Natural killer cell treated with Interleukin-12 subunit alpha and Interleukin-12 subunit beta and Interleukin-15 and Interleukin-18, amount 100 ng/mL, for 72 hours (primary cell): Measurements from ENCODE around the gene POU3F3. TPM values are rescaled to one million over a fixed set of nuclear protein-coding genes. Genes with fewer than 3 reads are reported as not detected.

Experiments
- ATAC-seq, 2 donors: fragments of 150-1000 bp; cut with Tn5 transposase in 1 of 2; sonication (Bioruptor Pico), chemical (Tn5 transposase) in 1 of 2; 2 replicates each; pipeline ENCODE4 v1.10.0; 2021
- DNase-seq: peaks from one replicate; pipeline ENCODE4 v3.0.0; 2022; ENCODE audit warnings: low spot score
- H3K27ac Mint-ChIP-seq, 2 donors: 1 replicate in 1 of 2; 2 replicates in 1 of 2; pipeline ENCODE4 v1.8.0; 2022; ENCODE audit warnings: mixed read lengths in 2 of 2, mild to moderate bottlenecking in 1 of 2, moderate library complexity in 1 of 2
- H3K27me3 Mint-ChIP-seq, 2 donors: 1 replicate in 1 of 2; 2 replicates in 1 of 2; pipeline ENCODE4 v1.8.0; 2022; ENCODE audit warnings: mixed read lengths in 2 of 2
- H3K36me3 Mint-ChIP-seq: one replicate; pipeline ENCODE4 v1.8.0; 2022; ENCODE audit warnings: mixed read lengths
- H3K4me1 Mint-ChIP-seq, 2 donors: 1 replicate in 1 of 2; 2 replicates in 1 of 2; pipeline ENCODE4 v1.8.0; 2022; ENCODE audit warnings: low read depth in 2 of 2, mixed read lengths in 2 of 2, mild to moderate bottlenecking in 1 of 2
- H3K4me3 Mint-ChIP-seq: one replicate; pipeline ENCODE4 v1.8.0; 2022; ENCODE audit warnings: mixed read lengths
- H3K9me3 Mint-ChIP-seq: 2 replicates; pipeline ENCODE4 v1.8.0; 2022; ENCODE audit warnings: mixed read lengths
- total RNA-seq, 2 donors: library from RNA; stranded (reverse); gene quantifications; one replicate each; pipeline ENCODE4 v1.2.3, GENCODE V29; 2022

Gene POU3F3
- total RNA-seq, 2 donors from 2014 or later: not detected

- no peaks in the 10 kb centered on the region for H3K36me3 Mint-ChIP-seq
- peaks cover 32 to 46% of the 10 kb centered on the region in 2 donors for H3K27me3 Mint-ChIP-seq
- H3K4me3 Mint-ChIP-seq: no peak overlapping the region
- no peak for ATAC-seq
- no peak overlapping the region for H3K27ac Mint-ChIP-seq
- DNase-seq: no peak
- no peaks in the 10 kb centered on the region for H3K9me3 Mint-ChIP-seq
- H3K4me1 Mint-ChIP-seq: peaks cover 5 to 9% of the 10 kb centered on the region in 2 donors
Observed at GRCh38 chr2:104840893-104841585, 12.9 kb upstream of the POU3F3 start.

GRCh38 chr2:104841744-104842143 is 12.2 kb upstream of the POU3F3 start:
- Mint-ChIP-seq H3K36me3 (no peaks in the 10 kb centered on the region), H3K9me3 (no peaks in the 10 kb centered on the region), H3K4me1 (peaks cover 5 to 9% of the 10 kb centered on the region in 2 donors), H3K4me3 (no peak overlapping the region), H3K27me3 (peaks cover 34 to 49% of the 10 kb centered on the region in 2 donors), H3K27ac (no peak overlapping the region)
- ATAC-seq (no peak), DNase-seq (no peak)

DNA sequence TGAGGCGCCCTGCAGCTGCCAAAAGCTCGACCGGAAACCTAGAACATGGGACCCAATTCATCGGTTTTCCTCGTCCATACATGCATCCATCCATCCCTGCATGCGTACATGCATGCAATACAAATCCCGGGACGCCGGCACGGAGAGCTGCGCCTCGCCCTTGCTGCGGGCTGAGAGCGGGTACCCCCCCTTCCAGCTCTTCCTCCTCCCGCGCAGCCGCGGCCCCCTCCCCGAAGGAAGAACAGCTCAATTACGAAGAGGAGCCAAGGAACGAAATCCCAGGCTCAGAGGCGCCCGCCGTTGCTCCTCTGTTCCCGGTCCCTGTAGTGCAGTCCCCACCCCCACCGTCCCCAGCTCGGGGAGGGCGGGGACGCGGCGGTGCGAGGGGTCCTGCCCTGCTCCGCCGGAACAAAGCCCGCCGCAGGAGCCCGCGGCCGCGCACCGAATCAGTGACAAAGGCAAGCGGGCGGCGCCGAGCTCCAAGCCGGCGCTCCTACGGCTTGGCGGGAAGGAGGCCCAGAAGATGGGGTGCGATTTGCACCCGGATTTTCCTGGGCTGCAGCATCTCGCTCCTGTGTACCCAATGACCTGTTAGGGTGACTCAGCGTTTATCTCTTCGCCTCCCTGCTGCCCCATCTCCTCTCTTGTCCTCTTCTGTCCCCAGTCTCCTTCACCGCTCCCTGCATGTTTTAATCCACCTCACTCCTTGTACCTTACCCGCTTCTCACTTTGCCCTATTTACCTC is 8.9 kb upstream of the POU3F3 start:
- Mint-ChIP-seq H3K27me3 (peaks cover 55 to 61% of the 10 kb centered on the region in 2 donors), H3K4me3 (peak overlapping the region; percentile 3), H3K27ac (no peak overlapping the region), H3K4me1 (peaks cover 7 to 12% of the 10 kb centered on the region in 2 donors), H3K9me3 (no peaks in the 10 kb centered on the region), H3K36me3 (no peaks in the 10 kb centered on the region)
- no peak for ATAC-seq
- DNase-seq: no peak

DNA sequence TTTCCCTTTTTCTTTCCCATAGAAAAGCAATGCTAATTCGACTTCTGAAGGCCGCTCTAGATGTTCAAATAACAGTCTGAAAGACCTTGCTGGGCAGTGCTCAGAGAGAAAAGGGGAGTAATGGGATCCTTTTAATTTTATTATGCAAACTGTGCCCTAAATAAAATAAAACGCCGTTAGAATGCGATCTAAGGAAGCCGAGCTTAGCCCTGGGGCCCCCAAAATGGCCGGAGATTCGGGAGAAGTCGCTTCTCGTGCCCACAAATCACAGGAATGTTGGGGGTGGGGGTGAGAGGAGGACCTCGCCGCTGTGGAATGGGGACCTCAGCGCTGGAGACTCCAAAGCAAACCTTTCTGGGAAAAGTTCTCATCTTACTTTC is 8.4 kb upstream of the POU3F3 start:
- Mint-ChIP-seq H3K4me1 (peaks cover 12 to 15% of the 10 kb centered on the region in 2 donors), H3K27me3 (peaks cover 60 to 67% of the 10 kb centered on the region in 2 donors), H3K36me3 (no peaks in the 10 kb centered on the region), H3K27ac (no peak overlapping the region), H3K9me3 (no peaks in the 10 kb centered on the region), H3K4me3 (peak overlapping the region; percentile 3)
- no peak for DNase-seq
- no peak for ATAC-seq

- H3K36me3 Mint-ChIP-seq: no peaks in the 10 kb centered on the region
- no peak overlapping the region for H3K4me3 Mint-ChIP-seq
Observed at GRCh38 chr2:104845946-104846785, 7.7 kb upstream of the POU3F3 start.

DNA sequence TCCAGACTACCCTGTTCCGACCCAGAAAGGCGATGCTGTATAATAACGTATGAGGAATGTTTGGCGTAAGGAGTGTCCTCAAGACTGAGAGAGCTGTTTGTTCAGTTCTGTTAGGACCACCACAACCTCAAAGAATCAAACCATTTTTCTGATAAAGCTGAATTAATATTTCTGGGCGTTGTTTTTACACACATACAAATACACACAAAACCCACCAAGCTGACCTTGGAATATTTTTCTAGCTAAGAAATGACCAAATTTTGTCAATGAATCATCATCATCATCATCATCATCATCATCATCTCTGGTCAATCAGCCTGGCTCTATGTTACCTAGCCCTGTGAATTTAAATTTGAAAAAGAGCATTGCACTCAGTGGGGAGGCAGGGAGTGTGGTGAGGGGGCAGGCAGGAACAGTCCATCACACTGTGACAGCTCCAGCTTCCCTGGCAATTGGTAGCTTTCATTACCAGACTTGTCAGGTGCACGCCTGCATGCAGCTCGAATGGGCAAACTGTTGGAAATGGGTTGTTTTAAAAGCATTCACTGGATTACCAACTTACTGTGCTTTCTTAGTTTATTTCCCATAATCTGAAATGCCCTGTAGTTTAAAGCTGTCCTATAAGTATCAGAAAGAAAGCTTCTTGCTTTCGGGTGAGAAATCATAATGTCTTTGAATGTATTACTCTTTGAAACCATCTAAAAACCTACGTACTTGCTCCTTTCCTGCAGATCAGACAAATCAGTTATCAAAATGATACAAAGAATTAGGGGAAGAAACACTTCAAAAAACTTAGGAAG is 6.9 kb upstream of the POU3F3 start:
- DNase-seq (no peak), ATAC-seq (no peak)
- no peaks in the 10 kb centered on the region for H3K36me3 Mint-ChIP-seq
- H3K9me3 Mint-ChIP-seq: no peaks in the 10 kb centered on the region
- no peak overlapping the region for H3K27ac Mint-ChIP-seq
- peaks cover 65 to 72% of the 10 kb centered on the region in 2 donors for H3K27me3 Mint-ChIP-seq
- no peak overlapping the region for H3K4me3 Mint-ChIP-seq
- H3K4me1 Mint-ChIP-seq: peaks cover 20 to 24% of the 10 kb centered on the region in 2 donors

More at GRCh38 chr2:104845946-104846785, 7.7 kb upstream of the POU3F3 start:
- Mint-ChIP-seq H3K27me3 (peaks cover 65 to 72% of the 10 kb centered on the region in 2 donors), H3K27ac (no peak overlapping the region), H3K4me1 (peaks cover 15 to 20% of the 10 kb centered on the region in 2 donors), H3K9me3 (no peaks in the 10 kb centered on the region)
- no peak for ATAC-seq
- DNase-seq: no peak

DNA sequence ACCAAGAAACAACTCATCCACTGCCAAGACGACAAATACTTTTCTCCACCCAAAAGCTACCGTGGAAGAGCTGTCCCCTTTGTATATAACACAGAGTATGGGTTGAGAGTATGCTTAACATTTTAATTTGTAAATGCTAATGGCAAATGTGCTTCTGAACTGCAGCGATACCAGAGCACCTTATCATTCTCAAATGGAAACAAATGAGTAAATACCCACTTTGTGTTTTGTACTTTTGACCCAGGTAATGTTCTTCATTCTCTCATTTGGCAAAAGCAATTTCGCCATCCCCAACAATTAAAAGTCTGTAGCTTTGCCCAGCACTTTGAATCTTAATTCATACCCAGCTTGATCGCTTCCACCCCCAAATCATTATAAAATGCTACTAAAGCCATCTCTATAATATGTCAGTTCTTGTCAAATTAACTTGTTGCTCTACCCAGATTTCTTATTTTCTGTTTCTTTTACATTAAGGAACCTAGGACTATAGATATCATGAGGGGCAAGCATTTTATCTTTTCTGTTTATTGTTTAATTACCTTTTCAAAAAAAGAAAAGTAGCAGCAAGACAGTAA is 6.2 kb upstream of the POU3F3 start:
- Mint-ChIP-seq H3K27ac (no peak overlapping the region), H3K4me3 (no peak overlapping the region), H3K27me3 (peaks cover 67 to 78% of the 10 kb centered on the region in 2 donors), H3K9me3 (no peaks in the 10 kb centered on the region), H3K4me1 (peaks cover 26 to 28% of the 10 kb centered on the region in 2 donors), H3K36me3 (no peaks in the 10 kb centered on the region)
- no peak for ATAC-seq
- DNase-seq: no peak

DNA sequence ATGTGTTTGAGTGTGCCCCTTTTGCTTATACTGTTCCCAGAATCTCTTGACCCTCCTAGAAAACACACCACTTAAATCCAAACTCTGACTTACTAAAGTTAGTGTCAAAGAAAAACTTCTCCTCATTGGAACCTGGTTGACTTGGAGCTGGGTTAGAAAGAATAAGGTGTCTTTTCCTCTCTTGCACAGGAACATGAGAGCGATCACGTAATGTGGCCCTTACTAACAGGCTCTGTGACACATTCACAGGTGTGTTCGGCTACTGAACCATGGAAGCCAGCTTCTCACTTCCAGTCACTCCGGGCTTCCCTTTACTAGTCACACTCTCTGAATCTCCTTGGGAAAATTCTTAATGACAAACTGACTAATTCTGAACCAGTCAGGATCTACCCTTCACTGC is 5.4 kb upstream of the POU3F3 start:
- H3K27me3 Mint-ChIP-seq: peaks cover 69 to 85% of the 10 kb centered on the region in 2 donors
- H3K4me1 Mint-ChIP-seq: peaks cover 33 to 35% of the 10 kb centered on the region in 2 donors
- H3K9me3 Mint-ChIP-seq: no peaks in the 10 kb centered on the region
- H3K36me3 Mint-ChIP-seq: no peaks in the 10 kb centered on the region
- no peak overlapping the region for H3K27ac Mint-ChIP-seq
- ATAC-seq: no peak
- no peak overlapping the region for H3K4me3 Mint-ChIP-seq
- no peak for DNase-seq

DNA sequence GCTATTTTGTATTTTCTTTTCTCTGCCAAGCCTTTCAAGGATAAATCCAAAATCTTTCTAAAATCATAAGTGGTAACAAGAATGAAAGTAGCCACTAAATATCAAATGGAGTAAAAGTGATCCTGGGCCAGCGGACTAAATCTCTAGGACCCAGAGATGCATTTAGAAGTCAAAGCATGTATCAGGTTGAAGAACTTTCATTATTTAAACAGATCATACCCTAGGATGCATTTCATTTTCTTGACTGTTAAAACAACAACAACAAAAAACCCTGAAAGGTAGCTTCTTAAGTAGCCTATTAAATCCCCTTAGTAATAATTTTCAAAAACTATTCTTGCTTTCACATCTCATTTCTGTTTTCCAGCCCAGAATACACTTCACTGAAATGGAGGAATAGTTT is 4.8 kb upstream of the POU3F3 start:
- Mint-ChIP-seq H3K4me3 (no peak overlapping the region), H3K9me3 (peaks cover under 1% of the 10 kb centered on the region), H3K27ac (no peak overlapping the region), H3K4me1 (peaks cover 37% of the 10 kb centered on the region in 2 donors), H3K36me3 (peaks cover 1% of the 10 kb centered on the region), H3K27me3 (peaks cover 72 to 91% of the 10 kb centered on the region in 2 donors)
- DNase-seq: no peak
- no peak for ATAC-seq

DNA sequence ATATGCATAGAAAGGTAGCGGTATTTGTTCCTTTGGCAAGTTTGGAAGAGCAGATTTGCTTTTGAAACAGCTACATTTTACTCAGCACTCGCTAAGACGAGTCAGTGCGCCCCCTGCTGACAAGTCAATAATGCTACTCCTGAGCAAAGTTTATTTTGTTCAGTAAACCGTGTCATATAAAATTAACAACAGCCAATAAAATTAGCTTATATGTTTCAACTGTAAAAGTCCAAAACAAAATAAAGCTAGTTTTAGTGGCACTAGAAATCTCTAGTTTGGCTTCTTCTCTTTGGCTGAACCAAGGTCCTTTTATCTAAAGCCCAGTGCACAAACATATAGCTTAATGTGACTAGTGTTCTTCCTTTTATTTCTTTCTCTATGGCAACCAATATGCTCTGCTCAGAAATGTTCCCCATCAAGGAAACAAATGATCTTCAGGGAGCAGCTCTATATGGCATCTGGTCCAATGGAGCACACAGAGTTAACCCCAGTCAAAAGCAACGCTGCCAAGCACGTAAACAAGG is 4.2 kb upstream of the POU3F3 start:
- Mint-ChIP-seq H3K4me3 (no peak overlapping the region), H3K27me3 (peaks cover 75 to 97% of the 10 kb centered on the region in 2 donors), H3K36me3 (peaks cover 7% of the 10 kb centered on the region), H3K4me1 (peaks cover 40 to 43% of the 10 kb centered on the region in 2 donors), H3K27ac (no peak overlapping the region), H3K9me3 (peaks cover 6% of the 10 kb centered on the region)
- no peak for ATAC-seq
- DNase-seq: no peak

GRCh38 chr2:104850361-104851290 is 3.3 kb upstream of the POU3F3 start:
- ATAC-seq: no peak
- peaks cover 9% of the 10 kb centered on the region for H3K36me3 Mint-ChIP-seq
- peaks cover 6% of the 10 kb centered on the region for H3K9me3 Mint-ChIP-seq
- H3K27ac Mint-ChIP-seq: no peak overlapping the region
- H3K4me3 Mint-ChIP-seq: no peak overlapping the region
- H3K4me1 Mint-ChIP-seq: peaks cover 37 to 40% of the 10 kb centered on the region in 2 donors
- H3K27me3 Mint-ChIP-seq: peaks cover 73 to 92% of the 10 kb centered on the region in 2 donors
- DNase-seq: no peak
